Measurements from ENCODE around the gene FADS1.
A peak's percentile ranks its signal among the peaks of the same experiment; 100 is the strongest.

The FADS1 gene

GRCh38 chr11:61778920-61779650 is 37.7 kb downstream of the FADS1 start:
- DNase-seq (ENCODE audit: insufficient read length, low spot score) (no peak), FAIRE-seq (no peak)

GRCh38 chr11:61778357-61778886 is 38.4 kb downstream of the FADS1 start:
- no peak for FAIRE-seq

GRCh38 chr11:61777234-61778090 is 39.3 kb downstream of the FADS1 start:
- peak; percentile 64 for DNase-seq (ENCODE audit: insufficient read length, low spot score)
- FAIRE-seq: no peak

More at GRCh38 chr11:61778357-61778886, 38.4 kb downstream of the FADS1 start:
- no peak for DNase-seq (ENCODE audit: insufficient read length, low spot score)

- FAIRE-seq (peak; percentile 81), DNase-seq (ENCODE audit: insufficient read length, low spot score) (peak; percentile 88)
Observed at GRCh38 chr11:61776561-61777075, 40.2 kb downstream of the FADS1 start.

- DNase-seq (ENCODE audit: insufficient read length, low spot score) (no peak), FAIRE-seq (no peak)
Observed at GRCh38 chr11:61775606-61776554, 40.9 kb downstream of the FADS1 start.

- DNase-seq (ENCODE audit: insufficient read length, low spot score): no peak
- no peak for FAIRE-seq
Observed at GRCh38 chr11:61775106-61775505, 41.7 kb downstream of the FADS1 start.

- FAIRE-seq: no peak
- no peak for DNase-seq (ENCODE audit: insufficient read length, low spot score)
Observed at GRCh38 chr11:61774411-61774810, 42.4 kb downstream of the FADS1 start.

GRCh38 chr11:61773809-61774208 is 43.0 kb downstream of the FADS1 start:
- DNase-seq (ENCODE audit: insufficient read length, low spot score): no peak
- no peak for FAIRE-seq

GRCh38 chr11:61773356-61773755 is 43.4 kb downstream of the FADS1 start:
- DNase-seq (ENCODE audit: insufficient read length, low spot score): no peak
- FAIRE-seq: no peak

GRCh38 chr11:61771985-61772455 is 44.8 kb downstream of the FADS1 start:
- FAIRE-seq: no peak
- DNase-seq (ENCODE audit: insufficient read length, low spot score): no peak

GRCh38 chr11:61771195-61771894 is 45.5 kb downstream of the FADS1 start:
- FAIRE-seq (no peak), DNase-seq (ENCODE audit: insufficient read length, low spot score) (no peak)

- DNase-seq (ENCODE audit: insufficient read length, low spot score) (no peak), FAIRE-seq (no peak)
Observed at GRCh38 chr11:61769946-61770683, 46.7 kb downstream of the FADS1 start.

GRCh38 chr11:61769169-61769920 is 47.5 kb downstream of the FADS1 start:
- FAIRE-seq (no peak), DNase-seq (ENCODE audit: insufficient read length, low spot score) (no peak)

GRCh38 chr11:61768376-61769076 is 48.3 kb downstream of the FADS1 start:
- DNase-seq (ENCODE audit: insufficient read length, low spot score) (no peak), FAIRE-seq (no peak)

- DNase-seq (ENCODE audit: insufficient read length, low spot score): no peak
- FAIRE-seq: no peak
Observed at GRCh38 chr11:61766353-61766841, 50.4 kb downstream of the FADS1 start.

GRCh38 chr11:61765550-61766253 is 51.1 kb downstream of the FADS1 start:
- no peak for FAIRE-seq
- no peak for DNase-seq (ENCODE audit: insufficient read length, low spot score)

Data from GM19239 (cell line).